ENCODE measurements around the gene HBZ.
A peak's percentile ranks its signal among the peaks of the same experiment; 100 is the strongest.

The HBZ gene

GRCh38 chr16:177394-177822 is 25.0 kb downstream of the HBZ start:
- H3K27me3 ChIP-seq (ENCODE audit: control insufficient read depth, insufficient read depth, low read length) = peaks cover 63% of the 10 kb centered on the region
- no peaks in the 10 kb centered on the region for H3K36me3 ChIP-seq (ENCODE audit: control insufficient read depth, insufficient read depth, low read length)
- H3K9ac ChIP-seq (ENCODE audit: low read depth, low read length) = no peak overlapping the region
- peak overlapping the region; percentile 22 for H3K4me3 ChIP-seq (ENCODE audit: low read depth, low read length)
- H3K4me1 ChIP-seq (ENCODE audit: control insufficient read depth, insufficient read depth, low read length) = no peaks in the 10 kb centered on the region
- no peaks in the 10 kb centered on the region for H3K9me3 ChIP-seq (ENCODE audit: control insufficient read depth, insufficient read depth, low read length)

DNA sequence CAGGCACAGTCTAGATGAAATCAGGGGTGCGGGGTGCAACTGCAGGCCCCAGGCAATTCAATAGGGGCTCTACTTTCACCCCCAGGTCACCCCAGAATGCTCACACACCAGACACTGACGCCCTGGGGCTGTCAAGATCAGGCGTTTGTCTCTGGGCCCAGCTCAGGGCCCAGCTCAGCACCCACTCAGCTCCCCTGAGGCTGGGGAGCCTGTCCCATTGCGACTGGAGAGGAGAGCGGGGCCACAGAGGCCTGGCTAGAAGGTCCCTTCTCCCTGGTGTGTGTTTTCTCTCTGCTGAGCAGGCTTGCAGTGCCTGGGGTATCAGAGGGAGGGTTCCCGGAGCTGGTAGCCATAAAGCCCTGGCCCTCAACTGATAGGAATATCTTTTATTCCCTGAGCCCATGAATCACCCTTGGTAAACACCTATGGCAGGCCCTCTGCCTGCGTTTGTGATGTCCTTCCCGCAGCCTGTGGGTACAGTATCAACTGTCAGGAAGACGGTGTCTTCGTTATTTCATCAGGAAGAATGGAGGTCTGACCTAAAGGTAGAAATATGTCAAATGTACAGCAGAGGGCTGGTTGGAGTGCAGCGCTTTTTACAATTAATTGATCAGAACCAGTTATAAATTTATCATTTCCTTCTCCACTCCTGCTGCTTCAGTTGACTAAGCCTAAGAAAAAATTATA is 25.7 kb downstream of the HBZ start:
- H3K36me3 ChIP-seq (ENCODE audit: control insufficient read depth, insufficient read depth, low read length) = no peaks in the 10 kb centered on the region
- no peaks in the 10 kb centered on the region for H3K9me3 ChIP-seq (ENCODE audit: control insufficient read depth, insufficient read depth, low read length)
- peaks cover 62% of the 10 kb centered on the region for H3K27me3 ChIP-seq (ENCODE audit: control insufficient read depth, insufficient read depth, low read length)
- no peak overlapping the region for H3K9ac ChIP-seq (ENCODE audit: low read depth, low read length)
- peak overlapping the region; percentile 22 for H3K4me3 ChIP-seq (ENCODE audit: low read depth, low read length)
- no peaks in the 10 kb centered on the region for H3K4me1 ChIP-seq (ENCODE audit: control insufficient read depth, insufficient read depth, low read length)

DNA sequence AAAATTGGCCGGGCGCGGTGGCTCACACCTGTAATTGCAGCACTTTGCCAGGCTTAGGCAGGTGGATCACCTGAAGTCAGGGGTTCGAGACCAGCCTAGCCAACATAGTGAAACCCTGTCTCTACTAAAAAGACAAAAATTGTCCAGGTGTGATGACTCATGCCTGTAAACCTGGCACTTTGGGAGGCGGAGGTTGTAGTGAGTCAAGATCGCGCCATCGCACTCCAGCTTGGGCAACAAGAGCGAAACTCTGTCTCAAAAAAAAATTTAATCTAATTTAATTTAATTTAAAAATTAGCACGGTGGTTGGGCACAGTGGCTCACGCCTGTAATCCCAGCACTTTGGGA is 26.2 kb downstream of the HBZ start:
- no peaks in the 10 kb centered on the region for H3K4me1 ChIP-seq (ENCODE audit: control insufficient read depth, insufficient read depth, low read length)
- peaks cover 57% of the 10 kb centered on the region for H3K27me3 ChIP-seq (ENCODE audit: control insufficient read depth, insufficient read depth, low read length)
- H3K9me3 ChIP-seq (ENCODE audit: control insufficient read depth, insufficient read depth, low read length) = no peaks in the 10 kb centered on the region
- H3K4me3 ChIP-seq (ENCODE audit: low read depth, low read length) = no peak overlapping the region
- H3K36me3 ChIP-seq (ENCODE audit: control insufficient read depth, insufficient read depth, low read length) = no peaks in the 10 kb centered on the region
- H3K9ac ChIP-seq (ENCODE audit: low read depth, low read length) = no peak overlapping the region

- Histone ChIP-seq H3K36me3 (ENCODE audit: control insufficient read depth, insufficient read depth, low read length) (peaks cover 2% of the 10 kb centered on the region), H3K27me3 (ENCODE audit: control insufficient read depth, insufficient read depth, low read length) (peaks cover 51% of the 10 kb centered on the region), H3K9me3 (ENCODE audit: control insufficient read depth, insufficient read depth, low read length) (no peaks in the 10 kb centered on the region), H3K4me1 (ENCODE audit: control insufficient read depth, insufficient read depth, low read length) (no peaks in the 10 kb centered on the region), H3K4me3 (ENCODE audit: low read depth, low read length) (no peak overlapping the region), H3K9ac (ENCODE audit: low read depth, low read length) (no peak overlapping the region)
Measured at GRCh38 chr16:179211-180092, 27.0 kb downstream of the HBZ start.

GRCh38 chr16:180101-180675 is 27.7 kb downstream of the HBZ start, which contains the start of gene HBQ1:
Gene HBQ1 (plus strand): TSS chr16:180459. CDS start chr16:180487, 28 bp downstream.
- Histone ChIP-seq H3K36me3 (ENCODE audit: control insufficient read depth, insufficient read depth, low read length) (peaks cover 2% of the 10 kb centered on the region), H3K4me3 (ENCODE audit: low read depth, low read length) (peak within 1 kb of the TSS; percentile 45), H3K9ac (ENCODE audit: low read depth, low read length) (no peak within 1 kb of the TSS), H3K9me3 (ENCODE audit: control insufficient read depth, insufficient read depth, low read length) (no peaks in the 10 kb centered on the region), H3K4me1 (ENCODE audit: control insufficient read depth, insufficient read depth, low read length) (no peaks in the 10 kb centered on the region), H3K27me3 (ENCODE audit: control insufficient read depth, insufficient read depth, low read length) (peaks cover 43% of the 10 kb centered on the region)

GRCh38 chr16:180681-181564 is 28.5 kb downstream of the HBZ start:
- H3K36me3 ChIP-seq (ENCODE audit: control insufficient read depth, insufficient read depth, low read length) = peaks cover 4% of the 10 kb centered on the region
- H3K9me3 ChIP-seq (ENCODE audit: control insufficient read depth, insufficient read depth, low read length) = no peaks in the 10 kb centered on the region
- H3K4me3 ChIP-seq (ENCODE audit: low read depth, low read length) = peak overlapping the region; percentile 45
- no peaks in the 10 kb centered on the region for H3K4me1 ChIP-seq (ENCODE audit: control insufficient read depth, insufficient read depth, low read length)
- peaks cover 37% of the 10 kb centered on the region for H3K27me3 ChIP-seq (ENCODE audit: control insufficient read depth, insufficient read depth, low read length)
- H3K9ac ChIP-seq (ENCODE audit: low read depth, low read length) = no peak overlapping the region

DNA sequence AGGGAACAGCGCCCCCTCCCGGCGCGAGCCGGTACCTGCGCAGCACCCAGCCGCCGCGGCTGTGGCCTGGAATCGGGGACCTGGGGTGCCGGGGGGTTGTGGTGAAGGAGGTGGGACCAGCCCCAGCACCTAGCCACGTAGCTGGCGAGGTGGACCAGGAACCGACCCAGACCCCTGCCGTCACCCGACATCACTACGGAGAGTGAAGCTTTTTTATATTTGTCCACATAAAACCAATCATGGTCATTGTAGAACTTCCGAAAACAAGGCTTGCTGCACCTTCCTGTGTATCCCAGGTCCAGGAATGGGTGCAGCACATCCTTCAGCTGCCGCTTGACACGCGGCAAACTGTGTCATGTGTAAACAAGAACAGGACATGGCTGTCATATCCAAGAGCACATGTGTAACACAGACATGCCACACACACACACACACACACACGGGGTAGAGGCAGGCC is 29.1 kb downstream of the HBZ start:
- Histone ChIP-seq H3K4me3 (ENCODE audit: low read depth, low read length) (no peak overlapping the region), H3K9ac (ENCODE audit: low read depth, low read length) (no peak overlapping the region), H3K27me3 (ENCODE audit: control insufficient read depth, insufficient read depth, low read length) (peaks cover 36% of the 10 kb centered on the region), H3K36me3 (ENCODE audit: control insufficient read depth, insufficient read depth, low read length) (peaks cover 4% of the 10 kb centered on the region), H3K4me1 (ENCODE audit: control insufficient read depth, insufficient read depth, low read length) (no peaks in the 10 kb centered on the region), H3K9me3 (ENCODE audit: control insufficient read depth, insufficient read depth, low read length) (no peaks in the 10 kb centered on the region)

DNA sequence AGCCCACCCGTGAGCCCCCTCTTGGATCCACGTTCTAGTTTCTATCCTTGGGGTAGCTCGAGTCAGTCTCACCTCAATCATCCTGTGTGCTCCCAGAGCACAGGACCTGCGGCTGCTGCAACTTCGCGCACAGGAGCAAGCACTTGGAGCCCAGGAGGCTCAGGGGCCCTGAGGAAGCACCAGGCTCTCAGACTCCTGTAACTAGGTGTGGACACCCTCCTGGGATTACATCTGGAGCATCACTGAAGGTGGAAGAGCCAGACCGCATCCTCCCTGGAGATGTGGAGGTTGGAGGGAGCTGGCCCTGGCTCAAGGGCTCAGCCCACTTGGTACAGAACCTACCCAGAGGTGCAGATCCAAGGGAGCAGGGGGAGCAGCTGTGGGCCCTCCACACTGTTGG is 30.6 kb downstream of the HBZ start:
- no peak overlapping the region for H3K9ac ChIP-seq (ENCODE audit: low read depth, low read length)
- H3K4me3 ChIP-seq (ENCODE audit: low read depth, low read length) = no peak overlapping the region
- H3K9me3 ChIP-seq (ENCODE audit: control insufficient read depth, insufficient read depth, low read length) = no peaks in the 10 kb centered on the region
- peaks cover 13% of the 10 kb centered on the region for H3K36me3 ChIP-seq (ENCODE audit: control insufficient read depth, insufficient read depth, low read length)
- H3K27me3 ChIP-seq (ENCODE audit: control insufficient read depth, insufficient read depth, low read length) = peaks cover 24% of the 10 kb centered on the region
- no peaks in the 10 kb centered on the region for H3K4me1 ChIP-seq (ENCODE audit: control insufficient read depth, insufficient read depth, low read length)

DNA sequence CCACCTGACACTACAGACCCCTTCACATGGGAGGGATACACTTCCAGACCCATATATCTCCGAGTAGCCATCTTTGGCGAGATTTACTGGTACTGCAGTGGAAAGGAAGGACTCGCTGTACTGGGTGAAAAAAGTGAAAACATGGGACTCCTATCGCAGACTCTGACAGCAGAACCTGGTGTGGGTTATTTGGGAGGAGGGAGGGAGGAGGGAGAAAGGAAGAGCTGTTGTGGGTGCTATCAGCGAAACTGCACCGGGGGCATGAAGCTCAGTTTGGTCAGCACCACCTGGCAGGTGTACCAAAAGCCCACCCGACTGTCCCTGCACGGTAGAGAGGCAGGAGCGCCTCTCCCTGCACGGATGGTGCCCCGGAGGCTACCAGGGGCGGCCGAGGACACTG is 32.8 kb downstream of the HBZ start:
- no peaks in the 10 kb centered on the region for H3K4me1 ChIP-seq (ENCODE audit: control insufficient read depth, insufficient read depth, low read length)
- H3K9ac ChIP-seq (ENCODE audit: low read depth, low read length) = no peak overlapping the region
- H3K27me3 ChIP-seq (ENCODE audit: control insufficient read depth, insufficient read depth, low read length) = peaks cover 2% of the 10 kb centered on the region
- H3K4me3 ChIP-seq (ENCODE audit: low read depth, low read length) = no peak overlapping the region
- H3K36me3 ChIP-seq (ENCODE audit: control insufficient read depth, insufficient read depth, low read length) = peaks cover 35% of the 10 kb centered on the region
- H3K9me3 ChIP-seq (ENCODE audit: control insufficient read depth, insufficient read depth, low read length) = no peaks in the 10 kb centered on the region

DNA sequence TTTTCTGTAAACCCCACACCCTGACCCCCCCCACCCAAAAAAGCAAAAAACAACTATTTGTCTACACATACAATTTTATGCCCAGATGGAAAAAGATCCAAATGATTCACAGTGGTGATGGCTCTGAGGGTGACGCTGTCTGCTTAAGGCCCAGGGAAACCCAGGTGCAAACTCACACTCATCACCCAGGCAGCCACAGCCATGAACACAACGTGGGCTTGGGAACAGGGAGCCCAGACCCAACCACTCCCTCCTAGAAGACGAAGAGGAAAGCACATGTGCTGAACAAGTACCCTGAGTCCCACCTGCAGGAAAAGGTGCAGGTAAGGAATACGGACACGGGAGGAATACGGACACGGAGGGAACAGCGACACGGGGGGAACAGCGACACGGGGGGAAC is 33.2 kb downstream of the HBZ start:
- Histone ChIP-seq H3K4me3 (ENCODE audit: low read depth, low read length) (no peak overlapping the region), H3K36me3 (ENCODE audit: control insufficient read depth, insufficient read depth, low read length) (peaks cover 38% of the 10 kb centered on the region), H3K9ac (ENCODE audit: low read depth, low read length) (no peak overlapping the region), H3K27me3 (ENCODE audit: control insufficient read depth, insufficient read depth, low read length) (peaks cover 2% of the 10 kb centered on the region), H3K9me3 (ENCODE audit: control insufficient read depth, insufficient read depth, low read length) (no peaks in the 10 kb centered on the region), H3K4me1 (ENCODE audit: control insufficient read depth, insufficient read depth, low read length) (no peaks in the 10 kb centered on the region)

- H3K36me3 ChIP-seq (ENCODE audit: control insufficient read depth, insufficient read depth, low read length) = peaks cover 54% of the 10 kb centered on the region
Measured at GRCh38 chr16:187330-187729, 34.9 kb downstream of the HBZ start.

More at GRCh38 chr16:187330-187729, 34.9 kb downstream of the HBZ start:
- Histone ChIP-seq H3K4me1 (ENCODE audit: control insufficient read depth, insufficient read depth, low read length) (no peaks in the 10 kb centered on the region), H3K9me3 (ENCODE audit: control insufficient read depth, insufficient read depth, low read length) (no peaks in the 10 kb centered on the region), H3K9ac (ENCODE audit: low read depth, low read length) (no peak overlapping the region), H3K27me3 (ENCODE audit: control insufficient read depth, insufficient read depth, low read length) (no peaks in the 10 kb centered on the region), H3K4me3 (ENCODE audit: low read depth, low read length) (no peak overlapping the region)
